HCT116 (cell line): Measurements from ENCODE around the gene CDC6. TPM values are rescaled to one million over a fixed set of nuclear protein-coding genes. Genes with fewer than 3 reads are reported as not detected.

ENCODE experiments used
- ATAC-seq: fragments of 200-7000 bp; cut with Tn5 transposase; 2 replicates; pipeline ENCODE4 v1.9.1; 2020; ENCODE audit warnings: mild to moderate bottlenecking, moderate library complexity
- BruUV-seq: library from RNA; stranded (reverse); fragments of 400-500 nt; replicated peaks from 2 replicates; lab custom pipeline; 2021; lab: Mats Ljungman, UMichigan
- CTCF ChIA-PET: fragments of 300-600 bp; sonication (Branson Sonifier 250); formaldehyde crosslinking; loops from one replicate; lab custom pipeline; 2021; ENCODE audit warnings: antibody characterized with exemption; lab: Charles Lee
- POLR2A ChIA-PET: fragments of 300-600, 350-600 bp; sonication (Branson Sonifier 250); formaldehyde crosslinking; loops from one replicate; lab custom pipeline; 2021; ENCODE audit warnings: antibody characterized with exemption; lab: Charles Lee
- RAD21 ChIA-PET, 2 experiments: fragments of 300-600 bp; sonication (Branson Sonifier 250); formaldehyde crosslinking; loops; one replicate each; lab custom pipeline; 2023; ENCODE audit warnings: low total read pairs in 2 of 2; ENCODE audit not compliant: uncharacterized antibody in 2 of 2, unreplicated experiment in 2 of 2, low non-redundant PET in 1 of 2; lab: Charles Lee
- DNase-seq: peaks from one replicate; pipeline ENCODE4 v3.0.0-alpha.2; 2010; ENCODE audit warnings: low read depth, low spot score
- H2AFZ ChIP-seq: fragments of 200-600 bp; shearing (Covaris generic), sonication (generic); 2 replicates; pipeline ENCODE4 v1.6.1; 2017; ENCODE audit warnings: low read depth, mixed run types, mixed read lengths, antibody characterized with exemption, low read length; ENCODE audit not compliant: poor library complexity, severe bottlenecking
- H3K27ac ChIP-seq: 2 replicates; pipeline ENCODE4 v1.5.1; 2012; ENCODE audit warnings: low read depth, low read length
- H3K27me3 ChIP-seq: fragments of 200-600 bp; sonication (generic); 2 replicates; pipeline ENCODE4 v1.6.1; 2016; ENCODE audit warnings: mixed run types, low read length, mixed read lengths; ENCODE audit not compliant: insufficient read depth
- H3K36me3 ChIP-seq, 2 experiments: fragments of 200-500 bp in 1 of 2; fragments of 200-600 bp in 1 of 2; sonication (Bioruptor generic) in 1 of 2; sonication (generic) in 1 of 2; 2 replicates each; pipeline versions ENCODE4 v1.5.1 to v1.6.1; 2014 to 2016; ENCODE audit warnings: low read length in 2 of 2, inconsistent platforms in 1 of 2, mixed read lengths in 1 of 2, mixed run types in 1 of 2; ENCODE audit not compliant: insufficient read depth in 2 of 2, control insufficient read depth in 1 of 2
- H3K4me1 ChIP-seq, 2 experiments: fragments of 200-600 bp in 1 of 2; sonication (generic) in 1 of 2; 2 replicates each; pipeline versions ENCODE4 v1.5.1 to v1.6.1; 2012 to 2017; ENCODE audit warnings: low read length in 2 of 2, inconsistent platforms in 1 of 2, mild to moderate bottlenecking in 1 of 2, mixed read lengths in 1 of 2, mixed run types in 1 of 2, moderate library complexity in 1 of 2; ENCODE audit not compliant: insufficient read depth in 2 of 2, control insufficient read depth in 1 of 2
- H3K4me2 ChIP-seq: fragments of 200-600 bp; sonication (generic); 2 replicates; pipeline ENCODE4 v1.6.1; 2017; ENCODE audit warnings: mixed run types, low read length, mixed read lengths
- H3K4me3 ChIP-seq, 2 experiments: fragments of 200-600 bp in 1 of 2; sonication (generic) in 1 of 2; replicated peaks in 1 of 2; 2 replicates each; pipeline ENCODE4 v1.5.1; 2011 to 2016; ENCODE audit warnings: low read length in 2 of 2, control low read depth in 1 of 2, low read depth in 1 of 2, mild to moderate bottlenecking in 1 of 2, mixed read lengths in 1 of 2, mixed run types in 1 of 2
- H3K79me2 ChIP-seq: fragments of 200-600 bp; sonication (generic); 2 replicates; pipeline ENCODE4 v1.6.1; 2017; ENCODE audit warnings: mild to moderate bottlenecking, mixed run types, low read length, moderate library complexity, mixed read lengths; ENCODE audit not compliant: insufficient read depth
- H3K9ac ChIP-seq: fragments of 200-600 bp; sonication (generic); 2 replicates; pipeline ENCODE4 v1.6.1; 2016; ENCODE audit warnings: low read length, mixed read lengths
- H3K9me2 ChIP-seq: fragments of 200-600 bp; sonication (generic), shearing (Covaris generic); 2 replicates; pipeline ENCODE4 v1.6.1; 2017; ENCODE audit warnings: mixed run types, mild to moderate bottlenecking, moderate library complexity; ENCODE audit not compliant: insufficient read depth
- H3K9me3 ChIP-seq, 2 experiments: fragments of 200-500 bp in 1 of 2; fragments of 200-600 bp in 1 of 2; sonication (Bioruptor generic) in 1 of 2; sonication (generic) in 1 of 2; 2 replicates each; pipeline ENCODE4 v1.6.1; 2014 to 2017; ENCODE audit warnings: low read length in 2 of 2, mixed read lengths in 2 of 2, inconsistent platforms in 1 of 2, low read depth in 1 of 2, mild to moderate bottlenecking in 1 of 2, mixed run types in 1 of 2, moderate library complexity in 1 of 2; ENCODE audit not compliant: control insufficient read depth in 1 of 2, insufficient read depth in 1 of 2
- H4K20me1 ChIP-seq: fragments of 200-600 bp; sonication (generic), shearing (Covaris generic); 2 replicates; pipeline ENCODE4 v1.6.1; 2017; ENCODE audit warnings: mixed run types, mild to moderate bottlenecking, moderate library complexity; ENCODE audit not compliant: insufficient read depth
- EZH2phosphoT487 ChIP-seq: fragments of 200-600 bp; IDR thresholded peaks from 2 replicates; pipeline ENCODE4 v1.6.1; 2018; ENCODE audit warnings: antibody characterized with exemption, borderline replicate concordance
- REST ChIP-seq: IDR thresholded peaks from 2 replicates; pipeline ENCODE4 v1.6.1; 2012; ENCODE audit warnings: low read depth
- ZBTB33 ChIP-seq: IDR thresholded peaks from 2 replicates; pipeline ENCODE4 v1.6.1; 2011; ENCODE audit warnings: mild to moderate bottlenecking, low read length, moderate library complexity; ENCODE audit not compliant: insufficient replicate concordance; ENCODE audit errors: extremely low read depth
- intact Hi-C: fragments of 100-400 bp; cut with micrococcal nuclease; formaldehyde crosslinking; loops from 2 replicates; pipeline ENCODE4 v1.10.0; 2022
- total RNA-seq: library from RNA; stranded (reverse); gene quantifications from one replicate; pipeline ENCODE4 v1.2.1, GENCODE V29; 2021; ENCODE audit not compliant: unreplicated experiment

Gene CDC6
- total RNA-seq, 1 experiment from 2014 or later: 117 TPM

GRCh38 chr17:40242774-40243173, 44.9 kb upstream of the CDC6 start:
- POLR2A ChIA-PET: no interaction called here
- no peak overlapping the region for H2AFZ ChIP-seq
- H3K4me3 ChIP-seq: no peak overlapping the region

More at GRCh38 chr17:40242774-40243173, 44.9 kb upstream of the CDC6 start:
- DNase-seq (no peak), ATAC-seq (no peak)
- Histone ChIP-seq H3K79me2 (peaks cover 68% of the 10 kb centered on the region), H4K20me1 (no peaks in the 10 kb centered on the region), H3K4me1 (peaks cover 0 to 4% of the 10 kb centered on the region in 2 experiments; a peak in 1 of 4 replicates), H3K9ac (no peak overlapping the region), H3K36me3 (no peaks in the 10 kb centered on the region), H3K27ac (no peak overlapping the region), H3K9me3 (no peaks in the 10 kb centered on the region), H3K9me2 (no peaks in the 10 kb centered on the region)
- ChIA-PET RAD21 (no interaction called here), CTCF (interaction anchor here (0.6 kb wide), 1 partner anchor 71 kb away, joined by 3 read pairs; no protein-coding TSS in a partner anchor)
- no TSS peak for BruUV-seq
- TF ChIP-seq EZH2phosphoT487 (no peak), REST (no peak), ZBTB33 (no peak)
- TF ChIP-seq, all 23 proteins: peak for 0
- intact Hi-C loops: no loop called here
- no peaks in the 10 kb centered on the region for H3K27me3 ChIP-seq
- H3K4me2 ChIP-seq: no peak overlapping the region
